GM21526 (cell line): Measurements from ENCODE around the gene TMEM108.

Source experiments
- ATAC-seq: cut with Tn5 transposase; IDR thresholded peaks from one replicate; pipeline ENCODE4 v1.9.1; 2021; ENCODE audit warnings: moderate library complexity; ENCODE audit not compliant: unreplicated experiment, low FRiP score

TMEM108 gene

DNA sequence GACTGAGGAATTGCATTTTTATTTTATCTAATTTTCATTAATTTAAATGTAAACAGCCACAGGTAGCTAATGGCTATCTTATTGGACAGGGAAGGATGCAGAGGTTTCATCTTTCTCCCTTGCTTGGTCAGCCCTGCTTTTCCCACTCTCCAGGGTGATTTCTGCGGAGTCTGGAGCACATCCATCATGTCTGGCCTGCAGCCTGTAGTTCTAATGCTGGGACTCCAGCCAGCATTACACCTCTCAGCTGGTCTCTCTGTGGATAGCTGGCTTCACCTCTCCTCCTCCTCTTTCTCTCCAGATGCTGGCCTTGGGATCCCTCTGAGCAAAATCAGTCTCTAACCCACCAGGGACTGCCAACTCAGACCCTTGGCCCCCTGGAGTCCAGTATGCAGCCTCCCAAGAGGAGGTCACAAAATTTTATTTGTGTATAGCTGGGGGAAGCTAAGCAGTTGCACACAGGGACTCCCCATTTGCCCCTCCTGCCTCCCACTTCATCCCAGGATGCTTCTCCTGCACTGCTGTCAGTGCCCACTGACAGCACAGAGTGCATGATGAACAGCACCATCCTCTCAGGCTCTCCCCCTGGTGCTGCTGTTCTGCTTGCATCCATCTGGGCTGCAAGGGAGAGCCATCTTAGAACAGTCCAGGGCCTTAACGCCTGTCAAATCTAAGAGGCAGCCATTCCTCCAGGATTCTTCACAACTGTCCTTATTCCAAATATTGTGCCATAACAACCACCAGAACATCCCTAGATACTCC, 363.4 kb downstream of the TMEM108 start:
- no peak for ATAC-seq

DNA sequence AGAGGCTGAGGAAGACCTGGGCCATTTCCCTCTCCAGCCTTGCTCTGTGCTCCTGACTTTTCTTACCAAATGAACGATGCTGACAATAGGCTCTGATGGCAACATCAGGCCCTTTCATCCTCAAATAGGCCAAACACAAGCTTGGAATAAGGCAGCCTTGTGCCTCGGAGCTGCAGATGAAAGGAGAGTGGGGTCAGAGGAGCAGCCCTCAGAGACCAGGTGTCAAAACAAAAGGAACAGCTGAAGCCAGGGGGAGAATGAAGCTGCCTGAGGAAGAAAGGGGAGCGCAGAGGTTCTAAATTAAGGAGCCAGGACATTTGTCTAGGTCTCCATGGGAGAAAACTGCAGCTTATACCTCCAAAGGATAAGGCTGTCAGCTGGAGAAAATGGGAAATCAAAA, 366.7 kb downstream of the TMEM108 start:
- ATAC-seq: no peak

- no peak for ATAC-seq
These were observed 370.2 kb downstream of the TMEM108 start for GRCh38 chr3:133408366-133408765.

DNA sequence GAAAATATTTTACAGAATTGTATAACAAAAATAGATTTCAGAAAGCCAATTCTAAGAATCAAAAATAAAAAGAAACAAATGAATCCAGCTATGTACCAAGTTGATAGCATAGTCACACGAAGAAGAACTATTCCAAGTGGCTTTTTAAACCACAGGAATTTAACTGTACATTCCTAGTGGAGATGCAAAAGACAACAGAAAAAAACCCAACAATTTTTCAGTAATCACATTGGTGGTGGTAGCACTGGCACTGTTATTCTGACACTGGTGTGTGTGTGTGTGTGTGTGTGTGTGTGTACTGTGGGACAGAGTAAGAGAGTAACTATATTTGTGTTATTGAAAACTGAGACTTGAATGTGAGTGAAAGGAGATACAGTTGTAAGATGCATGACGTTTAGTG, 370.8 kb downstream of the TMEM108 start:
- ATAC-seq: no peak

DNA sequence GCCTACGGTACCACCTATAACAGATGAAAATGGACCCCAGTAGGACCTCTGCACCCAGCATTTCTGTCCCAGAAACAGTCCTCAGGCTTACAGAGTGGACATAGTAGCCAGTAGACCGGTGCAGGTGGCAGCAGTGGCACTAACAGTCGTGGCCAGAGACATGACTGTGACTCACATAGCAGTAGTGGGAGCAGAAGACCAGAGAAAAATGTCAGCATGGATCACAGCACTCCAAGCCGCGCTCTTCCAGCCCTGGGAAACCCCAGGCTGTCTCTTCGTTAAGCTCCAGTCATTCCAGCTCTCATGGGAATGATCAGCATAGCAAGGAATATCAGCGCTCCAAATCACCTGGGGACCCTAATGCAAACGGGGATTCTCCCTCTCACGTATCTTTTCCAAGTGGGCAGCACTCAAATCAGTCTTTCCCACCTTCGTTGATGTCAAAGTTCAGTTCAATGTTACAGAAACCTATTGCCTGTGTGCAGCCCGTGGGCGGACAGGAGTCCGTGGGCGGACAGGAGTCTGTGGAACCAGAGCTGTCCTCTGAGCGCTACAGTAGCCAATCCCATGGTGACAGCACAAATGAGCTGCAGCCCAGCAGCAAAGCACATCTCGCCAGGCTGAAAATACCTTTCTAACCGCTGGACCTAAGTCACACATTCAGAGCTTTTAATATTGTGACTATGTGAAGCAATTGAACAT, 372.2 kb downstream of the TMEM108 start:
- ATAC-seq: no peak

DNA sequence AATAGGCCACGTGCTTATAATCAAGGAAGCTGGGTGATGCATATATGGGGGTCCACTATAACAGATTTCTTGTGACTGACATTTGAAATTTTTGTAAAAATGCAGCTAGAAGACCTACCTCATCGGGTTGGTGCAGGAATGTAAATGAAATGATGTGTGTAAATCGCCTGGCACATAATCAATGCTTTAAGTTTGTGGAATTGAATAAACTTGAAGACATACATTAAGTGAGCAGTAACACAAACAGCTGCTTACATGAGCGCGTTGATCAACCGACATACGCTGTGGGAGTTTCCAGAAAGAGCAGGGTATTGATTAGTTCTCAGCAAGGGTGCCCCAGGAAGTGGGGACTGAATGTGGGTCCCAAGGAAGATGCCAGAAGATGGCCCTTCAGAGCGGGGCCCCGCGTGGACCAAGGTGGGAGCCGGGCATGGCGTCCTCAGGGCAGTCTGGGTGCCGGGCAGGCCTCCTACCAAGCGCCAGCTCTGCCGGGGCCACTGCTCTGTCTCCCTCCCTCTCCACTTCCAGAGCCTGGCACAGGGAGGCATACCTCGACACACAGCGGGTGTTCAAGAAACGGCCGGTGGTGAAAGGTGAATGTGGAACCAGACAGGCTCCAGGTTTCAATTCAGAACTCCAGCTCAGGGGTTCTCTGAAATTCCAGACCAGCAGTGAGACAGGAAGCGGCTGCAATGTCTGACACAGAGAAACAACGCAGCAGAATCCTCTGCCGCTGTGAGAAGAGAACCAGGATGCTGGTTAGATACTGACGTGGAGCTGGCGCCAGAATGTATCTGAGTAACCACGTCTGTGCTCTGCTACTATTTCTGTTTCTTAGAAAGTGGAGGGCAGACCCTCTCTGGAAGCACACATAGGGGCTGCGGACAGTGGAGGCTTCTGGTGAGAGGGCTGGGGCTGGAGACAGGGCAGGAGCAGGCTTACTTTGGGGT, 374.3 kb downstream of the TMEM108 start:
- ATAC-seq: no peak

GRCh38 chr3:133413161-133414020, 375.2 kb downstream of the TMEM108 start:
- no peak for ATAC-seq

GRCh38 chr3:133414021-133414392, 375.8 kb downstream of the TMEM108 start:
- no peak for ATAC-seq

DNA sequence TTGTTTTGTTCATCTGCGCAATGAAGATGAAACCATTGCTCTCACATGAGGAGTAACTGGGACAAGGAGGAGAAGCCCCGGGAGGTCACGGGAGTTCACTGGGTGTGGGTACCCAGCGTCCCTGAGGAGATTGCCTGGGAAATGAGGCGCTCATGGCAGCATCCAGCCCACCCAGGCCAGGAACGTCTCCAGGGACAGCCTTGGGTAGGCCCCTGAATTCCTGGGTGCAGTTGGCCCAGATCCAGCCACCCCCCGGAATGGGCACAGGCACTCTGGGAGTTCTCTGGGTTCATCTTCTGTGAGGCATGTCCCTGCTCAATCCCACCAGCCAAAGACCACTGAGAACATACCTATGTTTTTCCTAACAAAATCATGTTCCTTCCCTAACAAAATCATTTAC, 380.2 kb downstream of the TMEM108 start:
- ATAC-seq: no peak

DNA sequence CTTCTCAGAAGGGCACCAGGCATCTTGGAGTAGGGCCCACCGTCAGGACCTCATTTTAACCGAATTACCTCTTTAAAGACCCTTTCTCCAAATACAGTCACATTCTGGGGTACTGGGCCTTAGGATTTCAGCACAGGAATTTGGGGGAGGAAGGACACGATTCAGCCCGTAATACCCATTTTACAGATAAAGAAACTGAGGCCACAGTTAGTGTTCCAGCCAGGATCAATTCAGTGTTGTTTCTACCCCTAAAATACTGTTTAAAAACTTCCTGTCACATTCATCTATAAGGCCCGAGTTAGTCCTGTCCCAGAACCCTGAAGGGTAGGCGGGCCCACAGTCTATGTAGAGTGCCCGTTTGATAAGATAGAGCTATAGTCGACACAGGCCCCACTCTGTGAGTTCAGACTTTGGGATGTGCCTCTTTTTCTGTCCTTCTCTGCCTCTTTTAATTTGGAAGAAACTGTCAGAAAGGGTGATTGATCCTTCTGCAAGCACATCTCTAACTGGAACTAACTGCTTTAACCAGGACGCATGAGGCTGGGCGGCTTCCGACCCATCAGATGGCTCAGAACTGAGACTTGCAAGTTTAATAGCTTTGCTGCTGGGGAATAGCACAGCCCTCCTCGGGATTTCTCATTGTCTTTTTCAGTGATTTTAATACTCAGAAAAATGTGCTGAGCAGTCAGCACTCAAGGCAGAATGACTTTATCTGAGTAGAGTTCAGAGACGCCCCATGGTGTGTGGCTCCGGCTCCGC, 381.1 kb downstream of the TMEM108 start:
- no peak for ATAC-seq

DNA sequence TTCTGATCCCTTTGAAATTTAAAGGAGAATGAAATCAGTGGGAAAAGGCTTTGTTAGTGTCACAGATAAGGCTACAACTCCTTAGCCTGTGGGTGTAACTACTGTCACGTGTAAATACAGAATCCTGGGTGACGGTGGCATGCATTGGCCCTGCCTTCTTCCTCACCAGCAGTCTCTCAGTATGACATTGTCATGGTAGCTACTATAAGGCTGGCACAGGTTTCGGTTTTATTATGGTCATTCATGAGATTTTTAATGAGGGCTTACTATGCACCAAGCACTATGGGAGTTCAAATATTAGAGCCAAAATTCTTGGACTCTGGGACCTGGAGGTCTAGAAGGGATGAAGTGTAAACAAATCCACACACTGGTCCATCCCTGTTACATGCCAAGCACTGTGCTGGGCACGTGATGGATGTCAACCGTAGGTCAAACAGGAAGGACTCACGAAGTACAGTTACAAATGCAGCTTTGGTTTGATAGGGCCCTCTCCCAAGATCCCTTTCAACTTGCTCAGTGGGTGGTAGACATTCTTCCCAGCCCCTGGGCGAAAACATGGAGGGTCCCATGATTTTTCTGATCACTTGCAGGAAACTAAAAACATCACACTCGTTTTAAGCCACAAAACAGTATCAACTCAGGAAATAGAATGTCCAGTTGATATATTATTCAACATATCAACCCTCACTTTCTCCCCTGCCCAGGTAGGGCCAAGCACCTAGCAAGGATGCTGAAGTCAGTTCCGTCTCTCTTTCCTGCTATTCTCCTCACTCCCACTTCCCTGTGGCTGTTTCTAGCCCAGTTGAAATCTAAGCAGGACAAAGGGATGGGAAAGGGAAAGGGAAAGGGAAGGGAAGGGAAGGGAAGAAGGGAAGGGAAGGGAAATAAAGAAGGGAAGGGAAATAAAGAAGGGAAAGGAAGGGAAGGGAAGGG, 387.0 kb downstream of the TMEM108 start:
- no peak for ATAC-seq

GRCh38 chr3:133425898-133426297, 387.7 kb downstream of the TMEM108 start:
- no peak for ATAC-seq

DNA sequence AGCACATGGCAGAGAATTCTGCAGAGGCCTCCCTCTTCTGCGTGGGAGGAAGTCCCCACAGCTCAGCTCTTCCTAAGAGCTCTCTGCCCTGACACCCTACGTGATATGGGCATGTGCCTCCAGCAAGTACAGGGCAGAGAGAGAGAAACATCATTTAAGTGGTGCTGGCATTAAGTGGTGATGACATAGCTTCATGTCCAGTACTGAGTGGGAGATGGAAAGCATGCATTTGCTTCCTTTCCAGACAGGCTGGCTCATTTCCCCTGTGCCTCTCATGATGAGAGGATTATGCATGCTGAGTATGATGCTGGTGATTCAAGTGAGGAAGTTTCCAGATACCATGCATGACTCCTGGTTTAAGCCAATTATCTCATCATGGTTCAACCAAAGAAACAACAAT, 388.5 kb downstream of the TMEM108 start:
- ATAC-seq: no peak

GRCh38 chr3:133428552-133428951, 390.4 kb downstream of the TMEM108 start:
- ATAC-seq: no peak

DNA sequence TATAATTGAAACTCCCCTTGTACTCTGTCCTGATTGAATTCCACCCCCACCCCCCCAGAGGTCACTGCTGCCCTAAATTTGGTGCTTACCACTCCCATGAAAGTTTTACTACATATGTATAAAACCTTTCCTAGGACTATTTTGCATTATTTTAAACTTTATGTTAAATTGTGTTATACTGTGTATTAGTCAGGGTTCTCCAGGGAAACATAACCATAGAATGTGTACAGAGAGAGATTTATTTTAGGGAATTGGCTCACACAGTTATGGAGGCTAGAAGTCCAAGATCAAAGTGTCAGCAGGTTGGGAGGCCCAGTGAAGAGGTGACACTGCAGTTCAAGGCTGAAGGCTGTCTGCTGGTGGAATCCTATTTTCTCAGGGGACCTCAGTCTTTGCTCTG, 390.9 kb downstream of the TMEM108 start:
- no peak for ATAC-seq

DNA sequence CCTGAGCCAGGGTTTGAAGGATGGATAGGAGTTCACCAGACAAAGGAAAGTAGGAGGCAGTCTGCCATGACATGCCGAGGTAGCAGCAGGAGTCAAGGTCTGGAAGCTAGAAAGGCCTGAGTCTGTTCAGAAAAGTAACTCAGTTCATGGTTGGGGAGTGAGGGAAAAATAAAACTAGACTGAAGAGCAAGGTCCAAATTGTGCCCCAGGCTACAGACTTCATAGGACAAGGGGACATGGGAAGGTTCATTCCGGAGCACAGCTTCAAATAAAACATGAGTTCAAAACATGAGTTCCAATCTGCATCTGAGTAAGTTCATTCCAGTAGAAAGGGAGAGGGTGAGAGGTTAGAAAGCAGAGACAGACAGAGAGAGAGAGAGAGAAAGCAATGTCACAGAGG, 401.4 kb downstream of the TMEM108 start:
- ATAC-seq: no peak

- ATAC-seq: no peak
These were observed 402.5 kb downstream of the TMEM108 start for GRCh38 chr3:133440652-133441051.

- ATAC-seq: peak; percentile 51
These were observed 403.7 kb downstream of the TMEM108 start for GRCh38 chr3:133441867-133442270.
